ENCODE results near the gene DCC.
"Not testable (repeated sequence)": the region's sequence is repeated elsewhere in the genome, so short reads cannot be mapped to it uniquely, and the experiment has no call there.

Gene DCC

GRCh38 chr18:52353589-52353988 is 13.6 kb downstream of the DCC start:
- no peak for DNase-seq

- no peak for DNase-seq
Observed at GRCh38 chr18:52363861-52364260, 23.9 kb downstream of the DCC start.

- not testable (repeated sequence) for DNase-seq
Observed at GRCh38 chr18:52366851-52367250, 26.9 kb downstream of the DCC start.

GRCh38 chr18:52367953-52368742 is 28.2 kb downstream of the DCC start:
- DNase-seq: no peak

- DNase-seq: no peak
Observed at GRCh38 chr18:52370841-52371240, 30.8 kb downstream of the DCC start.

- no peak for DNase-seq
Observed at GRCh38 chr18:52376104-52376503, 36.1 kb downstream of the DCC start.

- no peak for DNase-seq
Observed at GRCh38 chr18:52377094-52377493, 37.1 kb downstream of the DCC start.

- DNase-seq: no peak
Observed at GRCh38 chr18:52386306-52386705, 46.3 kb downstream of the DCC start.

GRCh38 chr18:52387175-52387574 is 47.2 kb downstream of the DCC start:
- no peak for DNase-seq

GRCh38 chr18:52391810-52392559 is 52.0 kb downstream of the DCC start:
- no peak for DNase-seq

- DNase-seq: no peak
Observed at GRCh38 chr18:52394602-52395001, 54.6 kb downstream of the DCC start.

- no peak for DNase-seq
Observed at GRCh38 chr18:52395146-52395852, 55.3 kb downstream of the DCC start.

- no peak for DNase-seq
Observed at GRCh38 chr18:52401236-52401635, 61.2 kb downstream of the DCC start.

- DNase-seq: no peak
Observed at GRCh38 chr18:52402814-52403213, 62.8 kb downstream of the DCC start.

- no peak for DNase-seq
Observed at GRCh38 chr18:52403291-52404021, 63.5 kb downstream of the DCC start.

- no peak for DNase-seq
Observed at GRCh38 chr18:52408800-52409302, 68.9 kb downstream of the DCC start.

- DNase-seq: no peak
Observed at GRCh38 chr18:52409727-52410126, 69.7 kb downstream of the DCC start.

- no peak for DNase-seq
Observed at GRCh38 chr18:52415131-52415530, 75.1 kb downstream of the DCC start.

GRCh38 chr18:52422985-52423601 is 83.1 kb downstream of the DCC start:
- no peak for DNase-seq

GRCh38 chr18:52426041-52426440 is 86.0 kb downstream of the DCC start:
- no peak for DNase-seq

- DNase-seq: no peak
Observed at GRCh38 chr18:52426462-52426861, 86.5 kb downstream of the DCC start.

GRCh38 chr18:52427521-52428175 is 87.7 kb downstream of the DCC start:
- DNase-seq: no peak
